ENCODE data around the gene PRICKLE1.

GRCh38 chr12:42462486-42462885 lies 127.1 kb downstream of the PRICKLE1 start:
- TF ChIP-seq, protein P1, sequence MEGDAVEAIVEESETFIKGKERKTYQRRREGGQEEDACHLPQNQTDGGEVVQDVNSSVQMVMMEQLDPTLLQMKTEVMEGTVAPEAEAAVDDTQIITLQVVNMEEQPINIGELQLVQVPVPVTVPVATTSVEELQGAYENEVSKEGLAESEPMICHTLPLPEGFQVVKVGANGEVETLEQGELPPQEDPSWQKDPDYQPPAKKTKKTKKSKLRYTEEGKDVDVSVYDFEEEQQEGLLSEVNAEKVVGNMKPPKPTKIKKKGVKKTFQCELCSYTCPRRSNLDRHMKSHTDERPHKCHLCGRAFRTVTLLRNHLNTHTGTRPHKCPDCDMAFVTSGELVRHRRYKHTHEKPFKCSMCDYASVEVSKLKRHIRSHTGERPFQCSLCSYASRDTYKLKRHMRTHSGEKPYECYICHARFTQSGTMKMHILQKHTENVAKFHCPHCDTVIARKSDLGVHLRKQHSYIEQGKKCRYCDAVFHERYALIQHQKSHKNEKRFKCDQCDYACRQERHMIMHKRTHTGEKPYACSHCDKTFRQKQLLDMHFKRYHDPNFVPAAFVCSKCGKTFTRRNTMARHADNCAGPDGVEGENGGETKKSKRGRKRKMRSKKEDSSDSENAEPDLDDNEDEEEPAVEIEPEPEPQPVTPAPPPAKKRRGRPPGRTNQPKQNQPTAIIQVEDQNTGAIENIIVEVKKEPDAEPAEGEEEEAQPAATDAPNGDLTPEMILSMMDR (IDR thresholded peaks at IDR 0.05), result no peak
- TF ChIP-seq POLR2A (IDR thresholded peaks at IDR 0.05), result no peak
